ENCODE data around the gene ATP5MC2.

Gene ATP5MC2

GRCh38 chr12:53670308-53670707, 5.6 kb downstream of the ATP5MC2 start:
- DNase-seq (ENCODE audit: low read depth), result no peak
- no peak for TF ChIP-seq CTCF (conservative IDR thresholded peaks at IDR 0.05; ENCODE audit: control insufficient read depth, insufficient read depth, low read depth, low read length)
- no peak overlapping the region for H3K4me3 ChIP-seq (ENCODE audit: control insufficient read depth, low read depth, low read length)

- DNase-seq (ENCODE audit: low read depth), result no peak
- H3K4me3 ChIP-seq (ENCODE audit: control insufficient read depth, low read depth, low read length), result no peak overlapping the region
- TF ChIP-seq CTCF (conservative IDR thresholded peaks at IDR 0.05; ENCODE audit: control insufficient read depth, insufficient read depth, low read depth, low read length), result no peak
Observed at GRCh38 chr12:53667080-53667479, 8.8 kb downstream of the ATP5MC2 start.

GRCh38 chr12:53664936-53665335, 10.9 kb downstream of the ATP5MC2 start:
- no peak for DNase-seq (ENCODE audit: low read depth)
- H3K4me3 ChIP-seq (ENCODE audit: control insufficient read depth, low read depth, low read length), result no peak overlapping the region
- no peak for TF ChIP-seq CTCF (conservative IDR thresholded peaks at IDR 0.05; ENCODE audit: control insufficient read depth, insufficient read depth, low read depth, low read length)

GRCh38 chr12:53664191-53664590, 11.7 kb downstream of the ATP5MC2 start:
- TF ChIP-seq CTCF (conservative IDR thresholded peaks at IDR 0.05; ENCODE audit: control insufficient read depth, insufficient read depth, low read depth, low read length), result no peak
- no peak for DNase-seq (ENCODE audit: low read depth)
- H3K4me3 ChIP-seq (ENCODE audit: control insufficient read depth, low read depth, low read length), result no peak overlapping the region

- TF ChIP-seq CTCF (conservative IDR thresholded peaks at IDR 0.05; ENCODE audit: control insufficient read depth, insufficient read depth, low read depth, low read length), result no peak
- DNase-seq (ENCODE audit: low read depth), result peak; percentile 6
- H3K4me3 ChIP-seq (ENCODE audit: control insufficient read depth, low read depth, low read length), result no peak overlapping the region
Observed at GRCh38 chr12:53660041-53660440, 15.8 kb downstream of the ATP5MC2 start.

GRCh38 chr12:53659571-53659981, 16.3 kb downstream of the ATP5MC2 start:
- no peak for TF ChIP-seq CTCF (conservative IDR thresholded peaks at IDR 0.05; ENCODE audit: control insufficient read depth, insufficient read depth, low read depth, low read length)
- H3K4me3 ChIP-seq (ENCODE audit: control insufficient read depth, low read depth, low read length), result no peak overlapping the region
- DNase-seq (ENCODE audit: low read depth), result peak; percentile 18

- H3K4me3 ChIP-seq (ENCODE audit: control insufficient read depth, low read depth, low read length), result no peak overlapping the region
- no peak for TF ChIP-seq CTCF (conservative IDR thresholded peaks at IDR 0.05; ENCODE audit: control insufficient read depth, insufficient read depth, low read depth, low read length)
- DNase-seq (ENCODE audit: low read depth), result peak; percentile 67
Observed at GRCh38 chr12:53659011-53659551, 16.8 kb downstream of the ATP5MC2 start.

Measured in fibroblast of mammary gland (primary cell).